Ishikawa (cell line): ENCODE measurements around the gene ABAT.

Experiments used
- CEBPB ChIP-seq: IDR thresholded peaks from 2 replicates; pipeline ENCODE4 v1.6.1; 2012
- CREB1 ChIP-seq: IDR thresholded peaks from 2 replicates; pipeline ENCODE4 v1.6.1; 2012; ENCODE audit warnings: low read depth
- EGR1 ChIP-seq: IDR thresholded peaks from 2 replicates; pipeline ENCODE4 v1.6.1; 2012
- EP300 ChIP-seq: IDR thresholded peaks from 2 replicates; pipeline ENCODE4 v1.6.1; 2012; ENCODE audit warnings: borderline replicate concordance
- FOXM1 ChIP-seq: IDR thresholded peaks from 2 replicates; pipeline ENCODE4 v1.6.1; 2012; ENCODE audit warnings: low read depth, borderline replicate concordance
- NFIC ChIP-seq: IDR thresholded peaks from 2 replicates; pipeline ENCODE4 v1.6.1; 2012
- RAD21 ChIP-seq: IDR thresholded peaks from 2 replicates; pipeline ENCODE4 v1.6.1; 2012; ENCODE audit warnings: low read depth
- TAF1 ChIP-seq: IDR thresholded peaks from 2 replicates; pipeline ENCODE4 v1.6.1; 2012; ENCODE audit warnings: low read depth, mild to moderate bottlenecking
- TCF12 ChIP-seq: IDR thresholded peaks from 2 replicates; pipeline ENCODE4 v1.6.1; 2012; ENCODE audit warnings: low read depth
- TEAD4 ChIP-seq: IDR thresholded peaks from 2 replicates; pipeline ENCODE4 v1.6.1; 2012
- YY1 ChIP-seq: IDR thresholded peaks from 2 replicates; pipeline ENCODE4 v1.6.1; 2012; ENCODE audit warnings: low read depth
- ZBTB7A ChIP-seq: IDR thresholded peaks from 2 replicates; pipeline ENCODE4 v1.6.1; 2012; ENCODE audit warnings: low read depth
- TF ChIP-seq, protein P1 (sequence below): IDR thresholded peaks from 2 replicates; pipeline ENCODE4 v1.6.1; 2012
- TF ChIP-seq, protein P2 (sequence below): IDR thresholded peaks from 2 replicates; pipeline ENCODE4 v1.6.1; 2012; ENCODE audit warnings: low read depth, mild to moderate bottlenecking
- TF ChIP-seq, protein P3 (sequence below): IDR thresholded peaks from 2 replicates; pipeline ENCODE4 v1.6.1; 2012

Gene ABAT

DNA sequence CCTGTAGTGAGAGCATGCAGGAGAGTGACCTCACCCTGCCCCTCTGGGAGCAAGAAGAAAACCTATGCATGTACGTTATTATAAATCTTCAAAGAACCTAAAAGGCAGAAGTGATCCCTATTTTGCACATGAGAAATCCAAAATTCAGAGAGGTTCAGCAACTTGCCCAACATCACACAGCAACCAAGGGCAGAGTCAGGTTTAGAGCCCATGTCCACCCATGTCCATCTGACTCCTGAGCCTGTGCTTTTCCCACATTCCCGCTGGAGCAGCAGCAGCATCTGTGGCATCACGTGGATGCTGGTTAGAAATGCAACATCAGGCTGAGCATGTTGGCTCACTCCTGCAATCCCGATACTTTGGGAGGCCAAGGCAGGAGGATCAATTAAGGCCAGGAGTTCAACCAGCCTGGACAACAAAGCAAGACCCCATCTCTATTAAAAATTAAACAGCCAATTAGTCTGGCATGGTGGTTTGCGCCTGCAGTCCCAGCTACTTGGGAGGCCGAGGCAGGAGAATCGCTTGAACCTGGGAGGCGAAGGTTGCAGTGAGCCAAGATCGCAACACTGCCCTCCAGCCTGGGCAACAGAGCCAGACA, 26.6 kb upstream of the ABAT start:
- no peak for TF ChIP-seq TCF12
- no peak for TF ChIP-seq ZBTB7A

- TF ChIP-seq, protein P1, sequence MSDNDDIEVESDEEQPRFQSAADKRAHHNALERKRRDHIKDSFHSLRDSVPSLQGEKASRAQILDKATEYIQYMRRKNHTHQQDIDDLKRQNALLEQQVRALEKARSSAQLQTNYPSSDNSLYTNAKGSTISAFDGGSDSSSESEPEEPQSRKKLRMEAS, result no peak
- TF ChIP-seq TEAD4, result no peak
- TF ChIP-seq EGR1, result no peak
- no peak for TF ChIP-seq YY1
- no peak for TF ChIP-seq CREB1
- no peak for TF ChIP-seq CEBPB
- no peak for TF ChIP-seq FOXM1
- TF ChIP-seq, protein P2, sequence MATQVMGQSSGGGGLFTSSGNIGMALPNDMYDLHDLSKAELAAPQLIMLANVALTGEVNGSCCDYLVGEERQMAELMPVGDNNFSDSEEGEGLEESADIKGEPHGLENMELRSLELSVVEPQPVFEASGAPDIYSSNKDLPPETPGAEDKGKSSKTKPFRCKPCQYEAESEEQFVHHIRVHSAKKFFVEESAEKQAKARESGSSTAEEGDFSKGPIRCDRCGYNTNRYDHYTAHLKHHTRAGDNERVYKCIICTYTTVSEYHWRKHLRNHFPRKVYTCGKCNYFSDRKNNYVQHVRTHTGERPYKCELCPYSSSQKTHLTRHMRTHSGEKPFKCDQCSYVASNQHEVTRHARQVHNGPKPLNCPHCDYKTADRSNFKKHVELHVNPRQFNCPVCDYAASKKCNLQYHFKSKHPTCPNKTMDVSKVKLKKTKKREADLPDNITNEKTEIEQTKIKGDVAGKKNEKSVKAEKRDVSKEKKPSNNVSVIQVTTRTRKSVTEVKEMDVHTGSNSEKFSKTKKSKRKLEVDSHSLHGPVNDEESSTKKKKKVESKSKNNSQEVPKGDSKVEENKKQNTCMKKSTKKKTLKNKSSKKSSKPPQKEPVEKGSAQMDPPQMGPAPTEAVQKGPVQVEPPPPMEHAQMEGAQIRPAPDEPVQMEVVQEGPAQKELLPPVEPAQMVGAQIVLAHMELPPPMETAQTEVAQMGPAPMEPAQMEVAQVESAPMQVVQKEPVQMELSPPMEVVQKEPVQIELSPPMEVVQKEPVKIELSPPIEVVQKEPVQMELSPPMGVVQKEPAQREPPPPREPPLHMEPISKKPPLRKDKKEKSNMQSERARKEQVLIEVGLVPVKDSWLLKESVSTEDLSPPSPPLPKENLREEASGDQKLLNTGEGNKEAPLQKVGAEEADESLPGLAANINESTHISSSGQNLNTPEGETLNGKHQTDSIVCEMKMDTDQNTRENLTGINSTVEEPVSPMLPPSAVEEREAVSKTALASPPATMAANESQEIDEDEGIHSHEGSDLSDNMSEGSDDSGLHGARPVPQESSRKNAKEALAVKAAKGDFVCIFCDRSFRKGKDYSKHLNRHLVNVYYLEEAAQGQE, result no peak
- TF ChIP-seq, protein P3, sequence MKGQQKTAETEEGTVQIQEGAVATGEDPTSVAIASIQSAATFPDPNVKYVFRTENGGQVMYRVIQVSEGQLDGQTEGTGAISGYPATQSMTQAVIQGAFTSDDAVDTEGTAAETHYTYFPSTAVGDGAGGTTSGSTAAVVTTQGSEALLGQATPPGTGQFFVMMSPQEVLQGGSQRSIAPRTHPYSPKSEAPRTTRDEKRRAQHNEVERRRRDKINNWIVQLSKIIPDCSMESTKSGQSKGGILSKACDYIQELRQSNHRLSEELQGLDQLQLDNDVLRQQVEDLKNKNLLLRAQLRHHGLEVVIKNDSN, result no peak
- no peak for TF ChIP-seq NFIC
- TF ChIP-seq RAD21, result no peak
- no peak for TF ChIP-seq ZBTB7A
- no peak for TF ChIP-seq TCF12
- no peak for TF ChIP-seq EP300
Measured at GRCh38 chr16:8648877-8649276, 25.5 kb upstream of the ABAT start.

DNA sequence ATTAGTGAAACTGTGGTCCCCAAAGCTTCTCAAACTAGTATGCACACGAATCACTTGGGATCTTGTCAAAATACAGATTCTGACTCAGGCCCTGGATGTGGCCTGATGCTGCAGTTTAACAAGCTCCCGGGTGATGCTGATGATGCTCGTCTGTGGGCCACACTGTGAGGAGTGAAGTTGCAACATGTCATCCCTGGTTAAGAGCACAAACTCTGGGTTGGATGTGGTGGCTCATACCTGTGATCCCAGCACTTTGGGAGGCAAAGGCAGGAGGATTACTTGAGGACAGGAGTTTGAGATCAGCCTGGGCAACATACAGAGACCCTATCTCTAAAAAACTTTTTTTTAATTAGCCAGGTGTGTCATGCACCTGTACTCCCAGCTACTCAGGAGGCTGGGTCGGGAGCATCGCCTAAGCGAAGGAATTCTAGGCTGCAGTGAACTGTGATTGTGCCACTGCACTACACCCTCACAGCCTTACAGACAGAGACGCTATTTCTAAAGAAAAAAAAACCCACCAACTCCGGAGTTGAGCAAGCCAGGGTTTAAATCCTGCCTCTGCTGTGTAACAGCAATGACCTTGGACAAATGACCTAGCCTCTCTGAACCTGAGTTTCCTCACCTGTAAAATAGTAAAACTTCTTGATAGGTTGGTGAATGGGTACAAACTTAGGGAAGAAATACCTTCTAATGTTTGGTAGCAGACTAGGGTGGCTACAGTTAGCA, 24.4 kb upstream of the ABAT start:
- TF ChIP-seq, protein P1, result no peak
- TF ChIP-seq, protein P3, result no peak
- TF ChIP-seq TCF12, result no peak
- TF ChIP-seq ZBTB7A, result no peak
- no peak for TF ChIP-seq TEAD4
- no peak for TF ChIP-seq CEBPB
- TF ChIP-seq FOXM1, result no peak
- no peak for TF ChIP-seq RAD21
- TF ChIP-seq, protein P2, result no peak
- TF ChIP-seq EGR1, result no peak
- no peak for TF ChIP-seq NFIC
- no peak for TF ChIP-seq TAF1
- no peak for TF ChIP-seq CREB1
- TF ChIP-seq YY1, result no peak
- no peak for TF ChIP-seq EP300

DNA sequence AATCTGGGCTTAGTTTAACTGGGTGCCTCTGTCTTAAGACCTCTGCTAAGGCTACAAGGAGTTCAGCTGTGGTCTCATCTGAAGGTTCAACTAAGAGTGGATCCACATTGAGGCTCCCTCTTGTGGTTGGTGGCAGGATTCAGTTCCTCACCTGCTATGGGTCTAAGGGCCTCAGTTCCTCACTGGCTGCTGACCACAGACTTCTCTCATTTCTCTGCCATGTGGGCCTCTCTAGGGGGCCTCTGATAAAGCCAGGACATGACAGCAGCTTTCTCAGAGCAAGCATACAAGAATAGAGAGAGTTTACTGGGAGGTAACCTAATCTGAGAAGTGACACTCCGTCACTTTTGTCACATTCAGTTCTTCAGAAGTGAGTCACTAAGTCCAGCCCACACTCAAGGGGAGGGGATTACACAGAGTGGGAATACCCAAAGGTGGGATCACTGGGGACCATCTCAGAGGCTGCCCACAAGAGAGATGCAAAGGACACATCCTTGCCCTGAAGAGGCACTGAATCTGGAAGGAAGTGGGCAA, 19.2 kb upstream of the ABAT start:
- TF ChIP-seq RAD21 (peak; percentile 50), TAF1 (no peak), EGR1 (no peak), CEBPB (no peak), ZBTB7A (no peak), YY1 (no peak)
- TF ChIP-seq, protein P3, result no peak
- TF ChIP-seq, protein P2, result no peak
